Dermis microvascular lymphatic vessel endothelial cell (primary cell): ENCODE results near the gene ZCCHC2. TPM values are rescaled to one million over a fixed set of nuclear protein-coding genes. Genes with fewer than 3 reads are reported as not detected.

Source experiments
- DNase-seq, 2 donors: peaks; one replicate each; pipeline versions ENCODE4 v3.0.0 to v3.0.0-alpha.2; 2010; ENCODE audit warnings: low read depth in 2 of 2
- total RNA-seq: library from RNA; depleted of rRNA; stranded (reverse); fragments of >200 nt; gene quantifications from 2 replicates; pipeline ENCODE4 v1.2.1, GENCODE V29; 2014

The ZCCHC2 gene
- total RNA-seq, 1 donor from 2014 or later = 15.3 TPM

DNA sequence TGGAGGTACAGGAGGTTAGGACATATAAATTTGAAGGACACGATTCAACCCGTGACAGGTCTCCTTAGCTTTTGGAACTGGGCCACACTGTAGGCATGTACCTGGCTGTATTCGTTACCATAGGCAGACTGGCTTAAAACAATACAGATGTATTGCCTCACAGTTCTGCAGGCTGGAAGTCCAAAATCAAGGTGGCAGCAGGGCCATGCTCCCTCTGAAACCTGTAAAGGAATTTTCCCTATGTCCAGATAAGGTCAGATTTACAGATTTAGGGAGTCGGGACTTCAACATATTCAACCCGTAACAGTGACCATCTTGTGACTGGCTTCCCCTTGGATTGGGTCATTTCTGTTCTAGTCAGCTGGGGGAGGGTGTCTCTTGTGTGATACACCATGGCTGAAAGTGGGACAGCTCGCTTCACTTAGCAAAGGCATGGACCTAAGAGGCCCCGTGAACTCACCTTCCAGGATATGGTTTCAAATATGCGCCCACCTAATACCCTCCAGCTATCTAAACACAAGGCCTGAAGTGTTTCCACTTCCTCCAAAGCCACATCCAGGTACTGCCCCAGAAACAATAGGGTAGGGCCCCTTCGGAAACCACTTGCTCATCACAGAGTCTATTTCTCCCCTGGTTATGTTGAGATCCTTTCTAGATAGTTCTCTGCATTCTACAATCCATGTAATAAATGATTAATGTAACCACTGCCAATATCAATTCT lies 85.0 kb downstream of the ZCCHC2 start:
- DNase-seq = no peak

GRCh38 chr18:62609764-62610163 lies 86.9 kb downstream of the ZCCHC2 start:
- no peak for DNase-seq

DNA sequence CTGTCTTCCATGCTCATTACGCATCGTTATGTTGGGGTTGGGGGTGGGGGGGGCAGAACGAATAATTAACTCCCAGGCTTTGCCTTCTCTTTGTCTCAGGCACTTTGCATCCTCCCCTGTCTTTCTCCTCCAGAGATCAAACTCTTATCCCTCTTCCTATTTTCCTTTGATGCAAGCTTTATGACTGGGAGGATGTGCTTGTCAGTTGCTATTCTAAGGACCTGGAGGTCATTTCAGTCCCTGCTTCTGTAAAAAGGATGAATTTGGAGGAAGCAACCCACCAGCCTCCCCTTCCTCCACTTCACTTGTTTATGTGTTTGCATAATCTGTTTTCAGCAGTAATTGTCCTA lies 87.5 kb downstream of the ZCCHC2 start:
- DNase-seq = no peak

- no peak for DNase-seq
These were observed 88.0 kb downstream of the ZCCHC2 start for GRCh38 chr18:62610701-62611411.

- DNase-seq = no peak
These were observed 88.8 kb downstream of the ZCCHC2 start for GRCh38 chr18:62611453-62612288.

DNA sequence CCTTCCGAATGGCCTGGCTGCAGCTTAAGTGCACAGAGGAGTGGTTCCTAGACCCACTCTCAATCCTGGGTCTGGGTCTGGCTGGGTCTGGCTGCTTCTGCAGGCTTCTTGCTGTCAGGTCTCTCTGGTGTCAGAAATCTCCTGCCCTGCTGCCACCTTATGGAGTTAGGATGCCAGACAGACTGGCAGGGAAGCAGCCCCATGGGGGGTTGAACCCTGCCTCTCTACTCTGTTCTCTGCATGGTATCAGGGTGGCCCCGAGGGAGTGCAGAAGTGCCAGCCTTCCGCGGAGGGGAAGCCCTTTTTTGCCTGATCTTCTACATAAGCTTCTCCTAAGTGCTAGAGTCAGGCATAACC lies 89.4 kb downstream of the ZCCHC2 start:
- DNase-seq = no peak

DNA sequence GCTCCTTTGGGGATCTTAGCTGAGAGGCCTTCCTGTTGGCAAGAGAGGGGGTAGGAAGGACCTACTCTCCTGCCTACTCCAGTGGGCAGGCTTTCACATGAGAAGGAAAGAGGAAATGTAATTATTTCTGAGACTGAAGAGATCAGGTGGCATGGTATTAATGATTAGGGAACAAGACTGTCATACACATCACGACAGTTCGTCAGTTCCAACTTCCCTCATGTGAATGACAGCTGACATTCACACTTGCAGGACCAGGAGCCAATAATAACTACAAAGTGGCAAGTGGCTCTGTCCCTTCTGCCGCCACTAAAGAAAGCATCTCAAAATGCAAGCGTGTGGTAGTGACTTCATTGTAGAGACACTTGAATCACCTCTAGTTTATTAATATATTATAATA lies 90.0 kb downstream of the ZCCHC2 start:
- DNase-seq = no peak

DNA sequence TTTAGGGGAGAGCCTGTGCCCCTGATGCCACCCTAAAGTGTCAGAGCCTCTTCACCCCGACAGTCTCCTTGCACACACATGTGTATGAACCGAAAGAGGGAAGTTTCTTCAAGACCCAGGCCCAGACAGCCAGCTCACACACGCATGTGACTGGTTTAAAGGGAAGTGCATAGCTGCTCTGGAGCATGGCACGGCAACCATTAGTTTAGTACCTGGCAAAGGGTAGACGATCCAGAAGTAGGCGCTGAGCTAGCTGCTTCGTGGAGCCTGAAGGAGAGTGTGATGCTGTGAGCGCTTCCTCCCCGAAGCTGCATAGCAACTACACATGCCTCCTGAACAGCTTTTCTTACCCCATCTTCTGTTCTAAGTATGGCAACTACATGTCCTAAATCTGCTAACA lies 91.7 kb downstream of the ZCCHC2 start:
- no peak for DNase-seq

DNA sequence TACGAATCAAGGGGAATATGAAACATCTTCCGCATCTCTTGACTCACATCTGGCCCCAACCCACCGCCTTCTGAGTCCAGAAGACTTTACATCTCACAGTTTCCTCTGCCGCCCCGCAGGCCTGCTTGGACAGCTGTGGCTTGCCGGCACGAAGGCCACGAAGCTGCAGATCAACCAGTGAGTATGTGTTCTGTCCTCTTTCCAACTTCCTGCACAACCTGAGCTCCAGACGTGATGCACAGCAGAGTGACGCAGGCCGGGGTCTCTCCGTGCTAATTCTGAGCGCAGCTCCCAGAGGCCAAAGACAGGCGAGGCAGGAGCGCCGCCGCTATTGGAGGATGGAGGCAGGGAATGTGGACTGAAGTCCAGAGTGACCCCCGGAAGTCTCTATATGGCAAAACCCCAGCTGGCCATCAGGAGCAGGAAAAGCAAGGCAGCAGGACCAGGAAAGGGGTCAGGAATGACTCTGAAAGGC lies 93.5 kb downstream of the ZCCHC2 start:
- DNase-seq = no peak

DNA sequence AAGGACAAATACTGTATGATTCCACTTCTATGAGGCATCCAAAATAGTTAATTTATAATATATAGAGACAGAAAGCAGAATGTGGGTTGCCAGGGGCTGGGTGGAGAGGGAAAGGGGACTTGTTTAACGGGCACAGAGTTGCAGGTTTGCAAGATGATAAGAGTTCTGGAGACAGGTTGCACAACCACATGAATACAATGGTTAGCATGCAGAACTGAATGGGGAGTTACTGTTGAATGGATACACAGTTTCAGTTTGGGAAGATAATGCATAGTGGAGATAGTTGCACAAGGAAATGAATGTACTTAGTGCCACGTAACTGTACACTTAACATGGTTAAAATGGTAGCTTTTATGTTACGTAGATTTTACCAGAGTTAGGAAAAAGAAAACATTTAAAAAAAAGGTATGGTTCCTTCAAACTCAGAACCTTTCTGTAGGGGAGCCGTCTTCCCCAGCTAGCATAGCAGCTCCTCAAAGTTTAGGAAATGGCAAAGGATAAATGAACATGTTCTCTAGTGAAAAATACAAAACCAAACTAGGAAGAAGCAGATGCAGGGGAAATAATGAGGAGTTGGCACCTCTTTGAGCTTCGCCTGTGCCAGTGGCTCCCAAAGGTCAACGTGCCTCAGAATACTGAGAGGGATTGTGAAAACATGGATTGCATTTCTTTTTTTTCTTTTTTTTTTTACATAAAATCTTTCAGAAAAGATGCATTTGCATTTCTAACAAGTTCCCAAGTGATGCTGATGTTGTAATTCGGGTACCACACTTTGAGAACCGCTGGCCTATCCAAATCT lies 95.2 kb downstream of the ZCCHC2 start:
- no peak for DNase-seq

GRCh38 chr18:62618735-62619134 lies 95.9 kb downstream of the ZCCHC2 start:
- DNase-seq = no peak

DNA sequence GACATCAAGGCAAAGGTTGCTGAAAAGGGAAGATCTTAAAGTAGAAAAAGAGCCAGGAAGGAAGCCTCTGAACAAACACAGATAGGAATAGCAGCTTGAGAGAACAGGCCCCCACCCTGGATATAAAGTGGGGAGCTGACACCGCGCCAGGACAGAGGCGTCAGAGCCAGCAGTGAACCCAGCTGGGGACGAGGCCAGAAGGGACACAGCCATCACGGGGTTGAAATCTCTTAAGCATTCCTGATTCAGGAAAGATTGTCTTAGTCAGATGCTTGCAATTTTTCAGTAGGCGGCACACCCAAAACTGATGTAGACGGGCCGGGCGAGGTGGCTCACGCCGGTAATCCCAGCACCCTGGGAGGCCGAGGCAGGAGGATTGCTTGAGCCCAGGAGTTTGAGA lies 98.7 kb downstream of the ZCCHC2 start:
- DNase-seq = peak in 1 of 2 donors; percentile 70

DNA sequence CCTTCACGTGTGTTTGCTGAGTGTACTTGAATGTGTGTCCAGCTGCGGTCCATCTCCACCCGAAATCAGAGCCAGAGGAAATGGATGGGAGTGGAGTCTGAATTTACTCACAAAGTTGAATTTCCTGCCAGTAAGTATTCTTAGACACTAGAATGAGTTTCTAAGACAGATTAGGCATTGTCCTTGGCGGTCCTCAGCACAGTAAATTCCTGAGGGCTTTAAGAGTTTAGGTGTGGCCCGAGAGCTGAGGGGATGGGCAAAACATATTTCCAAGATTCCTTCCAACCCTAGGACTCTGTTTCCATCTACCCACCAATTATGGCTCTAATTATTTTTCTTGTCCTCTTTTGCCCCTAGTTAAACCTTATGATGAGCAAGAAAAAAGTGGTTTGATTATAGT lies 102.2 kb downstream of the ZCCHC2 start:
- no peak for DNase-seq

Other genes with a start within 250 kb of the ZCCHC2 start
- gene TNFRSF11A, start 197.7 kb upstream of the ZCCHC2 start, total RNA-seq = 23.1 and 42.5 TPM in 2 replicates
- 4.4 TPM in 2 replicates for gene PHLPP1, start 192.5 kb downstream of the ZCCHC2 start, total RNA-seq